ENCODE data around the gene CTRB1.
"Not testable (repeated sequence)": the region's sequence is repeated elsewhere in the genome, so short reads cannot be mapped to it uniquely, and the experiment has no call there.

CTRB1 gene

GRCh38 chr16:75272629-75273028 is 53.8 kb downstream of the CTRB1 start:
- not testable (repeated sequence) for DNase-seq (ENCODE audit: low spot score)

- DNase-seq (ENCODE audit: low spot score): no peak
Measured at GRCh38 chr16:75273054-75273925, 54.5 kb downstream of the CTRB1 start.
